Common myeloid progenitor, CD34-positive (primary cell): Measurements from ENCODE around the gene LRRC1.

Source experiments
- CTCF ChIA-PET: fragments of 350-600 bp; sonication (Branson Sonifier 250); formaldehyde crosslinking; loops from one replicate; lab custom pipeline; 2021; ENCODE audit warnings: antibody characterized with exemption; lab: Charles Lee
- POLR2A ChIA-PET: fragments of 350-600 bp; sonication (Branson Sonifier 250); formaldehyde crosslinking; loops from one replicate; lab custom pipeline; 2021; ENCODE audit warnings: antibody characterized with exemption; lab: Charles Lee
- DNase-seq, 3 donors: peaks; one replicate each; pipeline versions ENCODE4 v3.0.0 to v3.0.0-alpha.2; 2013
- H3K27ac ChIP-seq, 2 experiments: 1 replicate in 1 of 2; 2 replicates in 1 of 2; pipeline ENCODE4 v1.7.0; 2013; ENCODE audit warnings: inconsistent platforms in 2 of 2, low read length in 2 of 2, mild to moderate bottlenecking in 2 of 2, low read depth in 1 of 2, moderate library complexity in 1 of 2; ENCODE audit not compliant: severe bottlenecking in 2 of 2, insufficient read depth in 1 of 2, poor library complexity in 1 of 2
- H3K27me3 ChIP-seq, 5 experiments: replicated peaks in 2 of 5; 1 replicate in 3 of 5; 2 replicates in 2 of 5; pipeline versions ENCODE4 v1.6.1 to v1.7.0; 2013; ENCODE audit warnings: low read length in 4 of 5, mild to moderate bottlenecking in 2 of 5, moderate library complexity in 2 of 5, inconsistent platforms in 1 of 5; ENCODE audit not compliant: insufficient read depth in 5 of 5, control insufficient read depth in 4 of 5
- H3K36me3 ChIP-seq, 4 experiments: 1 replicate in 2 of 4; 2 replicates in 2 of 4; pipeline versions ENCODE4 v1.6.1 to v1.7.0; 2013; ENCODE audit warnings: low read length in 3 of 4, control low read depth in 1 of 4, mild to moderate bottlenecking in 1 of 4; ENCODE audit not compliant: control insufficient read depth in 4 of 4, insufficient read depth in 4 of 4
- H3K4me1 ChIP-seq, 4 experiments: 1 replicate in 3 of 4; 2 replicates in 1 of 4; pipeline versions ENCODE4 v1.6.1 to v1.7.1; 2013; ENCODE audit warnings: low read length in 3 of 4, mild to moderate bottlenecking in 3 of 4, control low read depth in 1 of 4, inconsistent platforms in 1 of 4, moderate library complexity in 1 of 4; ENCODE audit not compliant: control insufficient read depth in 4 of 4, insufficient read depth in 4 of 4; ENCODE audit errors: control extremely low read depth in 1 of 4
- H3K4me3 ChIP-seq, 7 experiments: 1 replicate in 4 of 7; 2 replicates in 3 of 7; pipeline versions ENCODE4 v1.5.1 to v1.7.0; 2013; ENCODE audit warnings: mild to moderate bottlenecking in 7 of 7, low read length in 6 of 7, moderate library complexity in 6 of 7, inconsistent platforms in 2 of 7, low read depth in 2 of 7, control low read depth in 1 of 7; ENCODE audit not compliant: insufficient read depth in 4 of 7, control insufficient read depth in 1 of 7; ENCODE audit errors: extremely low read depth in 1 of 7
- H3K9me3 ChIP-seq, 5 experiments: 1 replicate in 4 of 5; 2 replicates in 1 of 5; pipeline versions ENCODE4 v1.6.1 to v1.7.1; 2013; ENCODE audit warnings: low read length in 4 of 5, mild to moderate bottlenecking in 2 of 5, inconsistent platforms in 1 of 5, low read depth in 1 of 5, moderate library complexity in 1 of 5; ENCODE audit not compliant: control insufficient read depth in 4 of 5, insufficient read depth in 2 of 5; ENCODE audit errors: control extremely low read depth in 1 of 5
- WGBS: methylation state at CpG from one replicate; pipeline ENCODE4 v1.1.5; 2013; ENCODE audit not compliant: insufficient coverage; 5-methylcytosine and 5-hydroxymethylcytosine counted together

Gene LRRC1

GRCh38 chr6:53889365-53889764, 94.6 kb downstream of the LRRC1 start:
- CTCF ChIA-PET = no interaction called here
- POLR2A ChIA-PET = no interaction called here
- WGBS = no CpG with 5 or more reads among the region's 1 CpG
- H3K36me3 ChIP-seq = peaks cover 0 to 2% (median 1%) of the 10 kb centered on the region in 4 experiments
- no peaks in the 10 kb centered on the region for H3K9me3 ChIP-seq
- no peak overlapping the region for H3K4me3 ChIP-seq
- peaks cover 0 to 8% (median 2%) of the 10 kb centered on the region in 4 experiments for H3K4me1 ChIP-seq
- H3K27me3 ChIP-seq = no peaks in the 10 kb centered on the region
- no peak overlapping the region for H3K27ac ChIP-seq
- DNase-seq = no peak

- WGBS = no CpG with 5 or more reads among the region's 1 CpG
These were observed 97.9 kb downstream of the LRRC1 start for GRCh38 chr6:53892707-53893106.

DNA sequence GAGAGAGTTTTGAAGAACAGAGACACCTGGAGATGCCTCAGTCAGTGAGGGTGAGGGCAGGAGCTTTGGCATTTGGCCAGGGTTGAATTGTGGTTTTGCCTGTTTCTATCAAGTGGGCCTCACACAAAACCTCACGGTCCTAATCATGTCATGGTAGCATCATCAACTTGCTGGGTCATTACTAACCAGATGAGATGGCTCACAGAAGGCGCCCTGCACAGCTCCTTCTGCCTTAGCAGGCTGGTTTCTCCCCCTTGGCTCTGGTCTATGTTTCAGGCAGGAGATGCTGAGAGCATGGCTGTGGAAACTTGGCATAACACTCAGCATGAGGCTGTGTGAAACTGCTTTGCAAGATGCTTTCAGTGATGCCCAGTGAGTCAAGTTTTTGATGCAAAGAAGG, 99.3 kb downstream of the LRRC1 start:
- CTCF ChIA-PET = no interaction called here
- Histone ChIP-seq H3K4me1 (peaks cover 0 to 13% (median 2%) of the 10 kb centered on the region in 4 experiments), H3K4me3 (no peak overlapping the region), H3K36me3 (peaks cover 2 to 11% (median 6%) of the 10 kb centered on the region in 4 experiments), H3K27ac (no peak overlapping the region), H3K27me3 (no peaks in the 10 kb centered on the region), H3K9me3 (no peaks in the 10 kb centered on the region)
- DNase-seq = peak; percentile 13 to 58 (median 47)
- POLR2A ChIA-PET = no interaction called here
- WGBS = 36% methylated on average over 2 of the region's 2 CpGs

More at GRCh38 chr6:53892707-53893106, 97.9 kb downstream of the LRRC1 start:
- H3K9me3 ChIP-seq = no peaks in the 10 kb centered on the region
- H3K4me1 ChIP-seq = peaks cover 0 to 9% (median 2%) of the 10 kb centered on the region in 4 experiments
- no peaks in the 10 kb centered on the region for H3K27me3 ChIP-seq
- POLR2A ChIA-PET = interaction anchor here (0.7 kb wide), 1 partner anchor 132 kb away, joined by 7 read pairs; no protein-coding TSS in a partner anchor
- H3K27ac ChIP-seq = no peak overlapping the region
- CTCF ChIA-PET = no interaction called here
- H3K4me3 ChIP-seq = no peak overlapping the region
- no peak for DNase-seq
- H3K36me3 ChIP-seq = peaks cover 2 to 8% (median 4%) of the 10 kb centered on the region in 4 experiments

GRCh38 chr6:53896196-53896595, 101.4 kb downstream of the LRRC1 start:
- no peak overlapping the region for H3K4me3 ChIP-seq
- H3K4me1 ChIP-seq = peaks cover 0 to 13% (median 2%) of the 10 kb centered on the region in 4 experiments
- POLR2A ChIA-PET = no interaction called here
- peaks cover 0 to 18% (median 11%) of the 10 kb centered on the region in 4 experiments for H3K36me3 ChIP-seq
- no peaks in the 10 kb centered on the region for H3K9me3 ChIP-seq
- DNase-seq = no peak
- no peaks in the 10 kb centered on the region for H3K27me3 ChIP-seq
- CTCF ChIA-PET = no interaction called here
- H3K27ac ChIP-seq = no peak overlapping the region

- H3K27ac ChIP-seq = no peak overlapping the region
- H3K4me3 ChIP-seq = no peak overlapping the region
- peaks cover 4 to 20% (median 12%) of the 10 kb centered on the region in 4 experiments for H3K36me3 ChIP-seq
- ChIA-PET POLR2A (interaction anchor here (0.7 kb wide), 1 partner anchor 65 kb away, joined by 3 read pairs; no protein-coding TSS in a partner anchor), CTCF (no interaction called here)
- peaks cover 0 to 13% (median 2%) of the 10 kb centered on the region in 4 experiments for H3K4me1 ChIP-seq
- DNase-seq = no peak
- no peaks in the 10 kb centered on the region for H3K27me3 ChIP-seq
- H3K9me3 ChIP-seq = no peaks in the 10 kb centered on the region
- 100% methylated on average over 2 of the region's 2 CpGs for WGBS
These were observed 103.4 kb downstream of the LRRC1 start for GRCh38 chr6:53898026-53898795.

GRCh38 chr6:53899512-53899911, 104.7 kb downstream of the LRRC1 start:
- 98% methylated on average over 5 of the region's 5 CpGs for WGBS
- Histone ChIP-seq H3K27ac (no peak overlapping the region), H3K36me3 (peaks cover 9 to 26% (median 14%) of the 10 kb centered on the region in 4 experiments), H3K27me3 (no peaks in the 10 kb centered on the region), H3K4me3 (no peak overlapping the region), H3K4me1 (peaks cover 0 to 4% (median 0%) of the 10 kb centered on the region in 4 experiments), H3K9me3 (no peaks in the 10 kb centered on the region)
- DNase-seq = no peak
- ChIA-PET CTCF (no interaction called here), POLR2A (no interaction called here)

DNA sequence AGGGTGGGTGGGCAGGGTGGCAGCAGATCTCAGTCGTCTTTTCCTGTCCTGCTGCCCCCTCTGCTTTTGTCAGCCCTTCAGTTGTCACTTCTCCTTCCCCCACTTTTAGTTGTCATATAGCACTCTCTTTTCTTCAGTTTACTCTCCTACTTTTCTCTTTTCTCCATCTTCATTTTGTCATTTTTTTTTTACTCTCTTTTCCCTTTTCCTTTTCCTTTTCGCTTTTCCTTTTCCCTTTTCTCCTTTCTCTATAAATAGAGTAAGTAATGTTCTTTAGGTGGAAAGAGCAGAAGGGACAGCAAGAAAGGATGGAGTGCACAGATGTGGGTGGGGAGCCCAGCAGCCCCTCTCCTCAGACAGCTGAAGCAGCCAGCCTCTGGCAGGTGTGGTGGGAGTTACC, 108.6 kb downstream of the LRRC1 start:
- Histone ChIP-seq H3K27me3 (no peaks in the 10 kb centered on the region), H3K9me3 (no peaks in the 10 kb centered on the region), H3K4me3 (no peak overlapping the region), H3K36me3 (peaks cover 3 to 19% (median 15%) of the 10 kb centered on the region in 4 experiments), H3K4me1 (peaks cover 0 to 4% (median 0%) of the 10 kb centered on the region in 4 experiments), H3K27ac (no peak overlapping the region)
- no peak for DNase-seq
- ChIA-PET CTCF (no interaction called here), POLR2A (no interaction called here)
- 100% methylated on average over 1 of the region's 2 CpGs for WGBS
